NCI-H1092 treated with DMSO at 0.1 percent for 48 hours (cell line): Measurements from ENCODE around the gene CDC5L.

Experiments used
- DNase-seq: peaks from one replicate; lab custom pipeline; 2025; lab: John Stamatoyannopoulos, UW

CDC5L gene

GRCh38 chr6:44373787-44374186 is 13.7 kb upstream of the CDC5L start:
- no peak for DNase-seq

DNA sequence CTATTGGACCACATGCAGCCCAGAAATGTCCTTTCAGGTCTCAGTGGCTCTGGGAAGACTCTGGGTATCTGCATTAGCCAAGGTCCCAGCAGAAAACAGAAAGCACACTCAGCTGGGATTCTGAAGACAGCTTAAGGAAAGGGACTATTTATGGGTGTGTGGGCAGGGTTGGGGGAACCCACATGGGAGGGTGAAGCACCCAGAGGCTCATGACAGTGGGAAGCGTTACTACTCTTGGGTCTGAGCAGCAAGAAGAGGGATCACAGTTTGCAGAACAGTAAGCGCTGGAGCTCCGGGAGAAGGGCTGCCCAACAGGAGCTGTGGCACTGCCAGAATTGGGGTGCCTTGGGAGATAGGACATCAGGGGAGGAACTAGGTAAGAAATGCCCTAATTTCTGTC is 12.4 kb upstream of the CDC5L start:
- DNase-seq, result no peak

- DNase-seq, result no peak
Observed at GRCh38 chr6:44377484-44377883, 10.0 kb upstream of the CDC5L start.

- no peak for DNase-seq
Observed at GRCh38 chr6:44377971-44378370, 9.5 kb upstream of the CDC5L start.

DNA sequence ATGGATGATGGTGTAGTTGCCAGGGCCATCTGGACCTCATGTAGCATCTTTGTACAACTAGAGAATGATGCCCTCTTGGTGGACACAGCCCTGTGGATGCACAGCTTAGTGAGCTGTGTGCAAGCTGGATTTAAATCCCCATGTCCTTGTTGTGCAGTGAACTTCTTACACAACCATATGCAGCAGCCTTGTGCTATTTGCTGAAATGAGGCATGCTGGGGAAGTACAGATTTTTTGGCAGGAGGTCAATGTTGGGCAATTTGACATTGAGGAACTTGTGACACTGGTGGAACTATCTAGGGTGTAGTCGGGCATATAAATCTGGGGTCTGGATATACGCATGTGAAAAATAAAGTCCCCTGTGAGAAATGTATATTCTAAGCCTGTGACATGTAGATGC is 5.8 kb upstream of the CDC5L start:
- DNase-seq, result no peak

GRCh38 chr6:44386364-44386928 is 1.1 kb upstream of the CDC5L start:
- DNase-seq, result peak; percentile 70

DNA sequence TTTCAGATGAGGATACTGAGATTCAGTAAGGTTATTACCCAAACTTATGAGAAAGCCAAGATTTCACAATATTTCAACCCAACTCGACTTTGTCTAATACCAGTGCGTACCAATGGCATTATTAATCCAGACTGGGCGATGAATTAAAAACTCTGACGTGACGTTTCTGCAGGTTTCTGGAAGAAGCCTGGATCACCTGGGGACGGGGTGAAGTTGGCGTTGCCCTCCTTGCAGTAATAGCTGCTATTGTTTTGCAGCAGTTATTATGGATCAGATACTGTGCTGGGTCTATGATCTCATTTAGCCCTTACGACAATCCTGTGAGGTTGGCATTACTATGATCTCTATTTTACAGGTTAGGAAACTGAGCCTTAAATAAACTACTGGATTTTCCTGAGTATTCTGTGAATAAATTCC is 569 bp upstream of the CDC5L start:
- DNase-seq, result peak; percentile 66

DNA sequence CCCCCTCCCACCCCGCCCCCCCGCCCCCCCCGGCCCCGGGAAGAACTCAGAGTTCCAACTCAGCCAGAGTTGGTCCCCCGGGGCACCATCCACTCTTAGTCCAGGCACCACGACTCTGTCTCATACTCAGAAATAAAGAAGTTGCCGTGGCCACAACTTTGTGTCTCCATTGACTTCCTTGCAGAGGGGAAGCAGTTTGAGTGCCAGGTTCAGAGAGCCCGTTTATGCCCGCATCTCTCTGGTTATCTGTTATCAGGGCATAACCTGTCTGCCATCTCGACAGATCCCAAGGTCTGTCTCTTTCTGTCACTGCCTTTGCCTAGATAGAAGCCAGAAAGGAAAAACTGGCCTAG is 605 bp downstream of the CDC5L start:
- DNase-seq, result peak; percentile 34

DNA sequence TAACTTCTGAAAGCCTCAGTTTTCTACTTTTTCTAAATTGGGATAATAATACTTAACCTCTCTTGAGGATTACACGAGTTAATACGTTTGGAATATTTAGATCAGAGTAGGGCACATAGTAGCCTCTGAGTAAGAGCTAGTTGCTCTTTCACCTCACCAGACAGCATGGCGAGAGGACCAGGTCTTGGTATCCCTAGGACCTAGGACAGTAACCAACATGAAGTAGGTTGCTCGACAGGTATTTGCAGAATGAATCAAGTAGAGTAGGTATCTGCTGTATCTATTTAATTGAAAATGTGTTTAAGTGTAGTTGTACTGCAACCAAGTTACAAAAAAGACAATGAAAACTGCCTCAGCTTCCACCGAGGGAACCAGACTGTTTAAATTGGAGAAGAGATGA is 1.4 kb downstream of the CDC5L start:
- no peak for DNase-seq

DNA sequence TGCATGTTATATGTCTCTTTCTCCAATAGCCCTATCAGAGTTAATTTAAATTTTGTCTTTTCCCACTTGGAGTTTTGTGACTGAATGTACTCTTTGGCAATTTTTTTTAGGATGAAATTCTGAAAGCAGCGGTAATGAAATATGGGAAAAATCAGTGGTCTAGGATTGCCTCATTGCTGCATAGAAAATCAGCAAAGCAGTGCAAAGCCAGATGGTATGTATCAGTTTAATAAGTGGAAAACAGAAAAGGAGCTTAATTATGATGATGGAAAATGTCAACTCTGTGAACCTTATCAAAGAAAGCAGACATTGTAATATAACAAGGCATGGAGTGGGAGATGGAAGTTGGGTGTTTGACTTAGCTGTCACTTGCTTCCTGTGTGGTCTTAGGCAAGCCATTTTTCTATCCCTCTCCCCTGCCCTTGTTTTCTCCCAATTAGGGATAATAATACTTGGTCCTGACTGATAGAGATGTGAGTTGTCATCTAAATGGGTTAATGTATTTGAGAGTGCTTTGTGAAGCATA is 2.7 kb downstream of the CDC5L start:
- DNase-seq, result no peak

DNA sequence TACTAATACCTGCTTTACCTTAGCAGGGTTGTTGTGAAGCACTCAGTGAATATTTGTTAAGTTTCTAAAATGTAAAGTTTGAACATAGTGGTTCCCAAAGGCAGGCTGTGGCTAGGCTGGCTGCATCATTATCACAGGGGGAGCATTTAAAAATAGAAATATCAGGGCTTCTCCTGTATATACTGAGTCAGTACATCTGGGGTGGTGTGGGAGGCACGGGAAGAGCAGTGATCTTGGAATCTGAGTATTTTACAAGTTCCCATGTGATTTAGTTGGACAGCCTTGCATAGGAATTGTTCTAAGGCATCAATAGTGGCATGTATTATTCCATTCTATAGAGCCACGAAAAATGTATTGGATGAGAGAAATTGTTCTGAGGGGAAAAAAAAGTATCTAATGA is 8.0 kb downstream of the CDC5L start:
- DNase-seq, result no peak

- no peak for DNase-seq
Observed at GRCh38 chr6:44396968-44397367, 9.5 kb downstream of the CDC5L start.

DNA sequence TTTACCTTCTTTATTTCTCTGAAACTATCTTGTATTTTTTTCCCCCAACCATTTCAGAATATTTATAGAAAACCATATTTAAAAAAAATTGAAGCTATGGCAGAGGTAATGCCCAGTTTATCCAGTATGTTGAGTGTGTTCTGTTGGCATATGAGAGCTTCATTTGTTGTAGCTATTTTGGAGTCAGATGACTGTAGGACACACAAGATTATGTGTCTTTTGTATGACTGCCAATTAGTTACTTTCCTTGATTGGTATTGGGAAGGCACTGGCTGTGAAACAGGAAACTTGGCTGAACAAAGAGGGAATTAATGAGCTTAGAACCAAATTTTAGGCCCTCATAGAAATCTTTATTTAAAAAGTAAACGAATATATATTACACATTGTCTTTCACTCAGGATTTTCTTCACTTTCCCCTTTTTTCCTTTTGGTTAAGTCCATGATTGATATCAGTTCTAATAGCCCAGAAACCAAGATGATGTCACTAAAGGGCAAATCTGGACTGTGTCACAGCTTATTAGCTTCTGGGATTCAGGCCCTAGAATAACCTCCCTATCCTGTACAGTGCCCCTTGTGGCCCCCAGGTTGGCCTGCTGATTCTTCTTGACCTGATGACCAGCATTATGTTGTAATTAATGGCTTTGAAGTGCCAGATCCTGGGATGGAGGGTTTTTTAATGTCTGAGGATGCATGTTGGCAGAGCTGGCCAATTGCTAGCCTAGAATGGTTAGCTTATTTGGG is 10.1 kb downstream of the CDC5L start:
- peak; percentile 13 for DNase-seq

GRCh38 chr6:44399991-44400390 is 12.5 kb downstream of the CDC5L start:
- no peak for DNase-seq

DNA sequence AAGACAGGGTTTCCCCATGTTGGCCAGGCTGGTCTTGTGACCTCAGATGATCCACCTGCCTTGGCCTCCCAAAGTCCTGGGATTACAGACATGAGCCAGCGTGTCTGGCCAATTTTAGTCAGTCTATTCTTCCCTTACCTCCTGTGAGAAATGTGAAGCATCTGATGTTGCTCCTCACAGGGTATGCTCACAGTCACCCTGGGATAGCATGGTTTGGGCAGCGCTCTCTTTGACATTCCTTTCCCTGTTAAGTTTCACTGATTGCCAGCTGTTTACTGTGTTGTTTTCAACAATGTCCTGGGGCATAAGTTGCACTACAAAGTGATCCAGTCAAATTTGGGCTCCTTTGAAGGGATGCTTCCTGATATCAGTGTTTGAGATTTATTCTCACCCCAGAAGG is 13.1 kb downstream of the CDC5L start:
- DNase-seq, result no peak

DNA sequence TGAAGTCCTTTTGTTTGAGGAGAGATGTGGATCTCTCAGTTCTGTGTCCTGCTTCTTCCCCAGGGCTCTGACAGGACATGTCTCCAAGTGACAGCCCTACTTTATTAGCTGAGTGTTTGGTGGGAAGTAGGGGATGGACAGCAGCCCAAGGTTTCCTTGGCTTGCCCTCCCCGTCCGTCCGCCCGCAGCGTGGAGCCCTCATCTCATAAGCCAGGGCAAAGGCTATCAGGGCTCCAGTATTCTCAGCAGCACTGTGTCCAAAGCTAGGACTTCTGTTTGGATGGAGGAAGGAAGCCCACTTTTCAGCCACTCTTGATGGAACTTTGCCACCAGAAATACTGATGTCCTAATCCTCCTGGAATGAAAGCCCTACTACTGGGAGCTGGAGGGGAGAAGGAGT is 13.6 kb downstream of the CDC5L start:
- DNase-seq, result no peak

GRCh38 chr6:44404022-44404714 is 16.7 kb downstream of the CDC5L start:
- no peak for DNase-seq

DNA sequence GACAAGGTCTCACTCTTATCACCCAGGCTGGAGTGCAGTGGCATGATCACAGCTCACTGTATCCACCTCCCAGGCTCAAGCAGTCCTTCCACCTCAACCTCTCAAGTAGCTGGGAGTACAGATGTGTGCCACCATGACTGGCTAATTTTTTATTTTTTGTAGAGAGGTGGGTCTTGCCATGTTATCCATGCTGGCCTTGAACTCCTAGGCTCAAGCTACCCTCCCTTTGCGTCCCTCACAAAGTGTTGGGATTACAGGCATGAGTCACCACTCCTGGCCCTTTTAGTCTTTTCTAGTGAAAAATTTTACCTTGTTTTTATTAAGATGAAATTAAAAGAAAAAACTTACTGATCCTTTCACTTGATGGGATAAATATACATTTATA is 17.2 kb downstream of the CDC5L start:
- DNase-seq, result no peak

- DNase-seq, result no peak
Observed at GRCh38 chr6:44407951-44408670, 20.6 kb downstream of the CDC5L start.

DNA sequence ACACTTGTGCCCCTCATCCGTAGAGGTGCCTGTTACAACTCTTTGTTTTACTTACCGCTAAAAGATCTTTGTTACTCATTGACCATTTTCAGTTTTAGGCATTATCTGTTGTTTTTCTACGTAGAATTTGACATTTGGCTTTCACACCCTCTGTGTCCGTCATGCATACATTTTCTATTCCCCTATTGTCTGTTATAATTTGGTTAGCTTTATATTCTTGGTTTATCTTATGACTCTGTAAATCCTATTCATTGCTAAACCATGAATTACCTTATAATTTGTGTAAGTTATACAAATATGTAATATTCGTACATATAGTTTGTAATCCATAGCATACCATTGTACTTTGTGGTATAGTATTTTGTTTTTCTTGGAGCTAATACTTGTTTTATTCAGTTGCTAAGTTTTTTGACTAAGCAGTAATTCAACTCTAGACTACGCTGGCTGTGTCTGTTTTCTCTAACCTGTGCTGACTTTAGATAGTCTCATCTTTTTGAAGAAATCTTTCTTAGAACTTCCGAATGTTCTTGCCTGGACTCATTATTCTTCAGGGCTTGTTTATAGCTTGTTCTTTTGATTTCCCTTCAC is 21.8 kb downstream of the CDC5L start:
- no peak for DNase-seq

- DNase-seq, result no peak
Observed at GRCh38 chr6:44410363-44410762, 22.9 kb downstream of the CDC5L start.

DNA sequence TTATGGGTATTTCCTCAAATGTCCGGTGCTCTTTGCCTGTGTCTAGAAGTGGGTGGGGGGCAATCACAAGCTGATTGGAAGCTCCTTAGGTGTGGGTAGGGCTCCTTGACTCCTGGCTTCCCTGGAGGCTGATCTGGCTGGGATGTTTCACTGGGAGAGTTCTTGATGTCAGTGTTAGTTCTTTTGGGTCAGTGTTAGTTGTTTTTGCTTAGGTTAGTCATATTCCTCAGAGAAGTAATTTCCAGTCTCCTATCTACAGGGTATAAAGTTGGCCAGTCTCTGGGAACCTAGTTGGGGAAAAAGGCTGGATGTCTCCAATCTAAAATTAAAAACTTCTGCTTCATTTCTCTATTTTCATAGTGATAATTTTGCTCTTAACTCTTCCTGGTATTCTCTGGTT is 23.6 kb downstream of the CDC5L start:
- no peak for DNase-seq
